HepG2 (cell line): ENCODE measurements around the gene CHRNB1. TPM values are rescaled to one million over a fixed set of nuclear protein-coding genes. Genes with fewer than 3 reads are reported as not detected.

Experiments used
- BCL6 ChIP-seq: IDR thresholded peaks from 2 replicates; pipeline ENCODE4 v1.6.1; 2016; ENCODE audit warnings: missing genetic modification reagents, missing compliant biosample characterization
- ESRRA ChIP-seq: sonication (generic); formaldehyde crosslinking; IDR thresholded peaks from 2 replicates; pipeline ENCODE4 v1.5.1; 2020; ENCODE audit warnings: mild to moderate bottlenecking, low read depth, missing genetic modification reagents
- MXD1 ChIP-seq: sonication (generic); formaldehyde crosslinking; IDR thresholded peaks from 2 replicates; pipeline ENCODE4 v1.4.0; 2020; ENCODE audit warnings: mild to moderate bottlenecking, missing genetic modification reagents
- NFKBIZ ChIP-seq: IDR thresholded peaks from 2 replicates; pipeline ENCODE4 v1.6.1; 2018; ENCODE audit warnings: missing genetic modification reagents, missing compliant biosample characterization
- RARA ChIP-seq: IDR thresholded peaks from 2 replicates; pipeline ENCODE4 v1.6.1; 2016; ENCODE audit warnings: missing genetic modification reagents, missing compliant biosample characterization
- RBFOX2 ChIP-seq: fragments of 200-400 bp; formaldehyde crosslinking; IDR thresholded peaks from 2 replicates; pipeline ENCODE4 v1.6.1; 2017; ENCODE audit warnings: low read depth, mild to moderate bottlenecking, low read length
- SNAPC4 ChIP-seq: sonication (generic); formaldehyde crosslinking; IDR thresholded peaks from 2 replicates; pipeline ENCODE4 v1.4.0; 2020; ENCODE audit warnings: mild to moderate bottlenecking, missing genetic modification reagents
- TFDP2 ChIP-seq: sonication (generic); formaldehyde crosslinking; IDR thresholded peaks from 2 replicates; pipeline ENCODE4 v1.4.0; 2020; ENCODE audit warnings: missing genetic modification reagents
- ZBTB44 ChIP-seq: sonication (generic); formaldehyde crosslinking; IDR thresholded peaks from 2 replicates; pipeline ENCODE4 v1.4.0; 2020; ENCODE audit warnings: missing genetic modification reagents
- ZNF33B ChIP-seq: sonication (generic); formaldehyde crosslinking; IDR thresholded peaks from 2 replicates; pipeline ENCODE4 v1.5.1; 2020; ENCODE audit warnings: mild to moderate bottlenecking, missing genetic modification reagents
- ZNF557 ChIP-seq: sonication (generic); formaldehyde crosslinking; IDR thresholded peaks from 2 replicates; pipeline ENCODE4 v1.4.0; 2020; ENCODE audit warnings: missing genetic modification reagents
- ZNF609 ChIP-seq: sonication (generic); formaldehyde crosslinking; IDR thresholded peaks from 2 replicates; pipeline ENCODE4 v1.4.0; 2020; ENCODE audit warnings: mild to moderate bottlenecking, missing genetic modification reagents, borderline replicate concordance
- ZNF660 ChIP-seq: sonication (generic); formaldehyde crosslinking; IDR thresholded peaks from 2 replicates; pipeline ENCODE4 v1.5.1; 2020; ENCODE audit warnings: mild to moderate bottlenecking, low read depth, missing genetic modification reagents, borderline replicate concordance
- ZSCAN20 ChIP-seq: sonication (generic); formaldehyde crosslinking; IDR thresholded peaks from 2 replicates; pipeline ENCODE4 v1.4.0; 2020; ENCODE audit warnings: missing genetic modification reagents, mild to moderate bottlenecking, borderline replicate concordance
- polyA plus RNA-seq, 8 experiments: library from polyadenylated mRNA; depleted of rRNA in 3 of 8; stranded (reverse) in 7 of 8; unstranded in 1 of 8; fragments of >200 nt; fragmentation: Illumina TruSeq in 4 of 8; extraction: Trizol in 4 of 8; gene quantifications; 2 replicates each; pipeline versions ENCODE4 v1.2.1 to v1.2.3, GENCODE V29; 2011 to 2016; ENCODE audit warnings: low read depth in 4 of 8, missing spikeins in 1 of 8, mixed read lengths in 1 of 8; ENCODE audit not compliant: insufficient read depth in 1 of 8
- total RNA-seq, 5 experiments: library from RNA; depleted of rRNA; stranded (reverse); fragments of >200 nt; fragmentation: Illumina TruSeq; extraction: Trizol; gene quantifications; 2 replicates each; pipeline ENCODE4 v1.2.3, GENCODE V29; 2016; ENCODE audit warnings: low read depth in 1 of 5

CHRNB1 gene
- total and polyA plus RNA-seq, 2 of the 13 experiments (the other 11 are each of a cell fraction or from before 2014, with no cell fraction given): 5.4 to 33.7 TPM

GRCh38 chr17:7484067-7484918 lies 39.4 kb downstream of the CHRNB1 start, which contains the start of gene POLR2A (continued):
- TF ChIP-seq ZNF609 (CRISPR knock-in tag): peak; percentile 64; the same call in 1 of the 2 replicates
- peak; percentile 65; the same call in 1 of the 2 replicates for TF ChIP-seq ZBTB44
- TF ChIP-seq SNAPC4 (CRISPR knock-in tag): peak; percentile 33; the same call in 1 of the 2 replicates
- TF ChIP-seq ZSCAN20 (CRISPR knock-in tag): peak; percentile 91; the same call in 1 of the 2 replicates
- TF ChIP-seq ZNF557 (CRISPR knock-in tag): peak; percentile 90; the same call in 1 of the 2 replicates
- peak; percentile 60 for TF ChIP-seq RARA (CRISPR knock-in tag)
- peak; percentile 59 for TF ChIP-seq BCL6
- peak; percentile 99 for TF ChIP-seq RBFOX2
- TF ChIP-seq NFKBIZ (CRISPR knock-in tag): no peak; the same call in 1 of the 2 replicates
- peak; percentile 75; the same call in 1 of the 2 replicates for TF ChIP-seq ZNF660 (CRISPR knock-in tag)
- TF ChIP-seq ESRRA (CRISPR knock-in tag): no peak; the same call in 1 of the 2 replicates
- TF ChIP-seq ZNF33B (CRISPR knock-in tag): no peak; the same call in 1 of the 2 replicates
- TF ChIP-seq MXD1 (CRISPR knock-in tag): no peak
- peak; percentile 95 for TF ChIP-seq TFDP2 (CRISPR knock-in tag)
